K562 (cell line): ENCODE results near the gene THSD8. TPM values are rescaled to one million over a fixed set of nuclear protein-coding genes. Genes with fewer than 3 reads are reported as not detected.

ENCODE experiments used
- BDP1 ChIP-seq: IDR thresholded peaks from 3 replicates; pipeline ENCODE4 v1.6.1; 2011; ENCODE audit not compliant: insufficient read length, insufficient read depth
- CBFB ChIP-seq: sonication (generic); formaldehyde crosslinking; IDR thresholded peaks from 2 replicates; pipeline ENCODE4 v1.4.0; 2020; ENCODE audit warnings: mild to moderate bottlenecking, missing genetic modification reagents
- CTCF ChIP-seq, 3 experiments: IDR thresholded peaks in 2 of 3; conservative IDR thresholded peaks in 1 of 3; 2 replicates each; pipeline ENCODE4 v1.5.1; 2011 to 2012; ENCODE audit warnings: low read length in 3 of 3, mild to moderate bottlenecking in 3 of 3, control low read depth in 2 of 3, improper control_type of control experiment in 1 of 3, inconsistent platforms in 1 of 3, low read depth in 1 of 3, mixed read lengths in 1 of 3, moderate library complexity in 1 of 3; ENCODE audit not compliant: insufficient read depth in 2 of 3
- GATAD2B ChIP-seq: fragments of 450-650 bp; IDR thresholded peaks from 2 replicates; pipeline ENCODE4 v1.6.1; 2017; ENCODE audit warnings: mild to moderate bottlenecking, borderline replicate concordance
- JUN ChIP-seq, 2 experiments: sonication (generic) in 1 of 2; formaldehyde crosslinking in 1 of 2; IDR thresholded peaks; 2 replicates each; pipeline versions ENCODE4 v1.6.1 to v1.8.0; 2012 to 2022; ENCODE audit warnings: borderline replicate concordance in 2 of 2, mild to moderate bottlenecking in 2 of 2, improper control_type of control experiment in 1 of 2, low read depth in 1 of 2, low read length in 1 of 2, missing genetic modification reagents in 1 of 2
- PHTF2 ChIP-seq: fragments of 250-450 bp; sonication (Bioruptor Pico); IDR thresholded peaks from 2 replicates; pipeline ENCODE4 v1.5.0; 2021; ENCODE audit warnings: mild to moderate bottlenecking
- RNF2 ChIP-seq: sonication (generic); IDR thresholded peaks from 2 replicates; pipeline ENCODE4 v1.6.1; 2016
- SIN3A ChIP-seq, 2 experiments: fragments of 150-350 bp in 1 of 2; IDR thresholded peaks; 2 replicates each; pipeline ENCODE4 v1.6.1; 2011 to 2016; ENCODE audit warnings: borderline replicate concordance in 2 of 2, low read depth in 2 of 2, low read length in 2 of 2, mild to moderate bottlenecking in 2 of 2, moderate library complexity in 2 of 2; ENCODE audit not compliant: control insufficient read depth in 1 of 2
- SOX6 ChIP-seq: fragments of 450-650 bp; IDR thresholded peaks from 2 replicates; pipeline ENCODE4 v1.6.1; 2014; ENCODE audit warnings: mild to moderate bottlenecking
- SRF ChIP-seq, 2 experiments: fragments of 250-450, 450-650 bp in 1 of 2; sonication (Bioruptor Pico) in 1 of 2; sonication (generic) in 1 of 2; formaldehyde crosslinking; IDR thresholded peaks; 2 replicates each; pipeline versions ENCODE4 v1.5.0 to v1.5.1; 2020 to 2022; ENCODE audit warnings: mild to moderate bottlenecking in 1 of 2, missing genetic modification reagents in 1 of 2
- STAT5A ChIP-seq: IDR thresholded peaks from 2 replicates; pipeline ENCODE4 v1.6.1; 2012; ENCODE audit warnings: low read length, inconsistent platforms, borderline replicate concordance
- STAT6 ChIP-seq: sonication (generic); formaldehyde crosslinking; IDR thresholded peaks from 2 replicates; pipeline ENCODE4 v1.8.1; 2023; ENCODE audit warnings: mild to moderate bottlenecking, missing genetic modification reagents
- TAF9B ChIP-seq: fragments of 450-650 bp; IDR thresholded peaks from 2 replicates; pipeline ENCODE4 v1.6.1; 2018; ENCODE audit warnings: mild to moderate bottlenecking; ENCODE audit not compliant: partially characterized antibody
- ZNF239 ChIP-seq: fragments of 250-450 bp; sonication (Bioruptor Pico); IDR thresholded peaks from 2 replicates; pipeline ENCODE4 v1.4.0; 2020; ENCODE audit warnings: mild to moderate bottlenecking
- ZNF24 ChIP-seq: fragments of 450-650 bp; IDR thresholded peaks from 2 replicates; pipeline ENCODE4 v1.6.1; 2016
- ZNF263 ChIP-seq: sonication (generic); formaldehyde crosslinking; IDR thresholded peaks from 2 replicates; pipeline ENCODE4 v1.8.0; 2022; ENCODE audit warnings: mild to moderate bottlenecking, missing genetic modification reagents, borderline replicate concordance
- ZNF311 ChIP-seq: fragments of 250-450 bp; sonication (Bioruptor Pico); IDR thresholded peaks from 2 replicates; pipeline ENCODE4 v1.4.0; 2020; ENCODE audit warnings: mild to moderate bottlenecking, moderate library complexity
- polyA plus RNA-seq, 8 experiments: library from polyadenylated mRNA; depleted of rRNA in 4 of 8; stranded (reverse) in 5 of 8; unstranded in 3 of 8; fragments of >200 nt; fragmentation: Nextera tagmentation in 2 of 8; fragmentation: Illumina TruSeq in 1 of 8; extraction: Ambion mirVana in 2 of 8; extraction: Trizol in 1 of 8; gene quantifications; 2 replicates each; pipeline versions ENCODE4 v1.2.1 to v1.2.3, GENCODE V29; 2011 to 2014; ENCODE audit warnings: inconsistent platforms in 1 of 8, missing spikeins in 1 of 8
- total RNA-seq, 7 experiments: library from RNA; depleted of rRNA in 6 of 7; stranded (reverse); fragments of >200 nt in 6 of 7; fragmentation: Illumina TruSeq in 2 of 7; extraction: Trizol in 2 of 7; gene quantifications; 2 replicates each; pipeline versions ENCODE4 v1.2.1 to v1.2.3, GENCODE V29; 2011 to 2021; ENCODE audit warnings: low replicate concordance in 1 of 7
- TF ChIP-seq, protein P1 (sequence below), 2 experiments: fragments of 250-450 bp in 1 of 2; fragments of 450-650 bp in 1 of 2; sonication (Bioruptor Pico) in 1 of 2; IDR thresholded peaks; 2 replicates each; pipeline versions ENCODE4 v1.6.1 to v1.8.0; 2016 to 2021; ENCODE audit warnings: mild to moderate bottlenecking in 2 of 2, moderate library complexity in 2 of 2, missing compliant biosample characterization in 1 of 2, missing genetic modification characterization in 1 of 2
- TF ChIP-seq, protein P2 (sequence below): IDR thresholded peaks from 2 replicates; pipeline ENCODE4 v1.6.1; 2012; ENCODE audit warnings: low read depth, low read length, improper control_type of control experiment, borderline replicate concordance

The THSD8 gene
- total and polyA plus RNA-seq, 9 of the 15 experiments (the other 6 are each of a cell fraction or from before 2014, with no cell fraction given), result 8.4 to 42.4 (median 19.9) TPM; not detected in 2

DNA sequence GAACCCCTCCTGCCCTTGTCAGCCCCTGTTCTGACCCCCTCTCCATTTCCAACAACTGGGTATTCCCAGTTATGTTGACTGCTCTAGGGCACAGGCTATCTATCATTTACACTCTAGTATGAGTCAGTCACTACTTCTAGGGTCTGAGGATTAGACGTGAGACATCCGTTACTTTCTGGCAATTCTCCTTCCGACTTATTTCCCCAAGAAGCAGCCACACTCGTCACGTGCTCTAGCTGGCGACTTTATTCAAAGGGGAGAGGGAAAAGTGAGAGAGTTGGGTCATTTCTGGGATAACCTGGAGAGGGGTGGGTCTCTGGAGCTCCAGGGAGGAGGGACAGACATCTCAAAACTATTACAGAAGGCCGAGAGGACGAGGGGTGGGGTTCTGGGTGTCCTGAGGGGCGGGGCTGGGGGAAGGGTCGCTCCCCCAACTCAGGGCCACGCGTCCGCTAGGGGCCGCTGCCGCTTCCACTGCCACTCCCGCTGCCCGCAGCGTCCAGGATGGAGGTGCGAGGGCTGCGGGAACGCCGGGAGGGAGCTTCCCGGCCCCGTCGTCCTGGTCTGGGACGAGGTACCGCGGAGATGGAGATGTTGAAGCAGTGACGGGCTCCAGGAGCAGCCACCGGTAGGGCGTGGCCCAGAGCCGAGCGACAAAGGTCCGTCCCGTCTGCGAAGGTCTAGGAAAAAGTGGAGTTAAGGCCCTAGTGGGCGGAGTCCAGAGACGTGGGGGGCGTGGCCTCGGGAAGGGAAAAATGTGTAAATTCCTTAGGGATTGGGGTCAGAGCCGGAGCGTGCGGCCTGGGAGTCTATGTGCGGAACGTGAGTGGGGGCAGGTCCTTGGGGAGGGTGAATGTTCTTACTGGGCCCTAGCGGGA, 23.6 kb downstream of the THSD8 start (continued):
- TF ChIP-seq GATAD2B (no peak), JUN (IDR thresholded peaks at IDR 0.05; ENCODE audit: borderline replicate concordance, low read depth, low read length) (no peak), JUN (CRISPR knock-in tag; IDR thresholded peaks at IDR 0.05; ENCODE audit: borderline replicate concordance) (0 out of 2 replicates have a peak, but pooled peaks have one; percentile 42), CTCF (IDR thresholded peaks at IDR 0.05 in 2 of 3, conservative IDR thresholded peaks at IDR 0.05 in 1 of 3; ENCODE audit: insufficient read depth in 2 of 3, low read depth in 1 of 3, low read length in 3 of 3) (peak; percentile 59 to 75 (median 64)), ZNF24 (no peak), RNF2 (0 out of 2 replicates have a peak, but pooled peaks have one; percentile 27), STAT5A (no peak), ZNF239 (CRISPR knock-in tag) (no peak), BDP1 (no peak), ZNF311 (no peak), PHTF2 (CRISPR knock-in tag) (no peak), CBFB (CRISPR knock-in tag) (no peak), SIN3A (IDR thresholded peaks at IDR 0.05; ENCODE audit: borderline replicate concordance in 2 of 2, control insufficient read depth in 1 of 2, low read depth in 2 of 2, low read length in 2 of 2) (no peak), TAF9B (no peak), STAT6 (no peak), ZNF263 (peak; percentile 56; the same call in 1 of the 2 replicates), SRF (CRISPR knock-in tag; IDR thresholded peaks at IDR 0.05) (0 out of 4 replicates have a peak, but pooled peaks of 1 of the 2 experiments have one; percentile 45), SOX6 (no peak)
- TF ChIP-seq, protein P1, sequence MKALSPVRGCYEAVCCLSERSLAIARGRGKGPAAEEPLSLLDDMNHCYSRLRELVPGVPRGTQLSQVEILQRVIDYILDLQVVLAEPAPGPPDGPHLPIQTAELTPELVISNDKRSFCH (CRISPR knock-in tag; IDR thresholded peaks at IDR 0.05), result no peak
- TF ChIP-seq, protein P1 (tag; IDR thresholded peaks at IDR 0.05), result no peak
- TF ChIP-seq, protein P2, sequence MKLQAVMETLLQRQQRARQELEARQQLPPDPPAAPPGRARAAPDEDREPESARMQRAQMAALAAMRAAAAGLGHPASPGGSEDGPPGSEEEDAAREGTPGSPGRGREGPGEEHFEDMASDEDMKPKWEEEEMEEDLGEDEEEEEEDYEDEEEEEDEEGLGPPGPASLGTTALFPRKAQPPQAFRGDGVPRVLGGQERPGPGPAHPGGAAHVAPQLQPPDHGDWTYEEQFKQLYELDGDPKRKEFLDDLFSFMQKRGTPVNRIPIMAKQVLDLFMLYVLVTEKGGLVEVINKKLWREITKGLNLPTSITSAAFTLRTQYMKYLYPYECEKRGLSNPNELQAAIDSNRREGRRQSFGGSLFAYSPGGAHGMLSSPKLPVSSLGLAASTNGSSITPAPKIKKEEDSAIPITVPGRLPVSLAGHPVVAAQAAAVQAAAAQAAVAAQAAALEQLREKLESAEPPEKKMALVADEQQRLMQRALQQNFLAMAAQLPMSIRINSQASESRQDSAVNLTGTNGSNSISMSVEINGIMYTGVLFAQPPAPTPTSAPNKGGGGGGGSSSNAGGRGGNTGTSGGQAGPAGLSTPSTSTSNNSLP, result no peak
